ENCODE measurements around the gene MYO1G. TPM values are rescaled to one million over a fixed set of nuclear protein-coding genes. Genes with fewer than 3 reads are reported as not detected.

MYO1G gene
- total and polyA plus RNA-seq, 10 of the 15 experiments (the other 5 are each of a cell fraction or from before 2014, with no cell fraction given), result 1.8 to 232 (median 134) TPM

DNA sequence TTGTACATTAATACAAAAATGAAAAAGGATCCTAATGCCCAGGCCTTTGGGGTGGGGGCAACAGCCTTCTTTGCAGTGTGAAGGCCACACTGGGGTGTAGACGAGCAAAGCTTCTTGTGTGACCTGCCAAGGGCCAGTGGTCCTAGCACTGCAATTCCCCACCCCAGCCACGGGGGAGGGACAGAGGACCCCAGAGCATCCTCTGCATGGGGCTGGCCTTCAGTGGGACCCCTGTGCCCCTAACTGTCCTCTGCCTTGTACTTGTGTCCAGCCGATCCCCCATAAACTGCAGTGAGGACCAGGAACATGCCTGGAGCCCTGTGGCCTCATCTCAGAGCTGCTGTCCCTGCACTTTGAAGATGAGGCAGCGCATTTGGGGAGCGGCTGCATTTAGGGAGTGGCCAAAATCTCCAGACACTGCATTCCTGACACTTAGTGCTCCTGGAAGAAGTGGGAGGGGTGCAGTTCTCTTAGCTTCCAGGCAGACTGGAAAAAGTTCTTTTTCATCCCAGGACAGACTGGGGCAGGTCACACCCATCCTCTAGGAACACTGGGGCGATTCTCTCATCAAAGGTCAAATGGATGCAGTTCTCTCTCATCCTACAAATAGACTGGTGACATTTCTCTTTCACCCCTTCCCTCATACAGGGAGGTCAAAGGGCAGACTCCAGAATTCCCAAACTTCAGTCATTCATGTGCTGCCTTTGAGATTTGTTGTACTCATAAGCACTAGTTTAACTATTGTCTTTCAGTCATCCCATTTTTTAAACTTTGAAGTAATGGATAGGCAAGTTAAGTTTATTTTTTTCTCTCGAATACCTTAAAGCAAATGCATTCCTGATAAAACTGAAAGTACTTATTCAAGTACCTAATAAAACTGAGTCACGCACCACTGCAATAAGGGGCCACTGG lies 922 bp upstream of the MYO1G start:
- BruUV-seq (replicated peaks), result TSS peak; percentile 88
- no peak overlapping the region for H2AFZ ChIP-seq (ENCODE audit: control insufficient read depth, low read depth, low read length)
- H3K36me3 ChIP-seq (ENCODE audit: control insufficient read depth in 2 of 2, insufficient read depth in 2 of 2, low read length in 1 of 2), result peaks cover 33 to 36% of the 10 kb centered on the region in 2 experiments
- TF ChIP-seq, protein P1, sequence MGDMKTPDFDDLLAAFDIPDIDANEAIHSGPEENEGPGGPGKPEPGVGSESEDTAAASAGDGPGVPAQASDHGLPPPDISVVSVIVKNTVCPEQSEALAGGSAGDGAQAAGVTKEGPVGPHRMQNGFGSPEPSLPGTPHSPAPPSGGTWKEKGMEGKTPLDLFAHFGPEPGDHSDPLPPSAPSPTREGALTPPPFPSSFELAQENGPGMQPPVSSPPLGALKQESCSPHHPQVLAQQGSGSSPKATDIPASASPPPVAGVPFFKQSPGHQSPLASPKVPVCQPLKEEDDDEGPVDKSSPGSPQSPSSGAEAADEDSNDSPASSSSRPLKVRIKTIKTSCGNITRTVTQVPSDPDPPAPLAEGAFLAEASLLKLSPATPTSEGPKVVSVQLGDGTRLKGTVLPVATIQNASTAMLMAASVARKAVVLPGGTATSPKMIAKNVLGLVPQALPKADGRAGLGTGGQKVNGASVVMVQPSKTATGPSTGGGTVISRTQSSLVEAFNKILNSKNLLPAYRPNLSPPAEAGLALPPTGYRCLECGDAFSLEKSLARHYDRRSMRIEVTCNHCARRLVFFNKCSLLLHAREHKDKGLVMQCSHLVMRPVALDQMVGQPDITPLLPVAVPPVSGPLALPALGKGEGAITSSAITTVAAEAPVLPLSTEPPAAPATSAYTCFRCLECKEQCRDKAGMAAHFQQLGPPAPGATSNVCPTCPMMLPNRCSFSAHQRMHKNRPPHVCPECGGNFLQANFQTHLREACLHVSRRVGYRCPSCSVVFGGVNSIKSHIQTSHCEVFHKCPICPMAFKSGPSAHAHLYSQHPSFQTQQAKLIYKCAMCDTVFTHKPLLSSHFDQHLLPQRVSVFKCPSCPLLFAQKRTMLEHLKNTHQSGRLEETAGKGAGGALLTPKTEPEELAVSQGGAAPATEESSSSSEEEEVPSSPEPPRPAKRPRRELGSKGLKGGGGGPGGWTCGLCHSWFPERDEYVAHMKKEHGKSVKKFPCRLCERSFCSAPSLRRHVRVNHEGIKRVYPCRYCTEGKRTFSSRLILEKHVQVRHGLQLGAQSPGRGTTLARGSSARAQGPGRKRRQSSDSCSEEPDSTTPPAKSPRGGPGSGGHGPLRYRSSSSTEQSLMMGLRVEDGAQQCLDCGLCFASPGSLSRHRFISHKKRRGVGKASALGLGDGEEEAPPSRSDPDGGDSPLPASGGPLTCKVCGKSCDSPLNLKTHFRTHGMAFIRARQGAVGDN (IDR thresholded peaks at IDR 0.05), result no peak
- TF ChIP-seq SRF (IDR thresholded peaks at IDR 0.05; ENCODE audit: low read depth in 2 of 2, low read length in 2 of 2) (no peak), HDAC2 (IDR thresholded peaks at IDR 0.05) (no peak), NR2F1 (conservative IDR thresholded peaks at IDR 0.05) (peak; percentile 74), RAD21 (IDR thresholded peaks at IDR 0.05; ENCODE audit: insufficient read depth, low read depth, low read length) (peak; percentile 45; the same call in 1 of the 2 replicates), DPF2 (IDR thresholded peaks at IDR 0.05) (no peak; the same call in 1 of the 2 replicates), ASH2L (IDR thresholded peaks at IDR 0.05; ENCODE audit: borderline replicate concordance, low read depth) (no peak), CREB1 (IDR thresholded peaks at IDR 0.05; ENCODE audit: low read depth) (no peak), SMC3 (IDR thresholded peaks at IDR 0.05; ENCODE audit: borderline replicate concordance, low read length) (0 out of 2 replicates have a peak, but pooled peaks have one; percentile 13), ZNF274 (IDR thresholded peaks at IDR 0.05; ENCODE audit: insufficient read depth, insufficient read length) (no peak), ZBED1 (IDR thresholded peaks at IDR 0.05; ENCODE audit: borderline replicate concordance) (no peak), NR2C2 (IDR thresholded peaks at IDR 0.05; ENCODE audit: borderline replicate concordance, control insufficient read depth, insufficient read length, low read depth) (no peak)
- TF ChIP-seq, protein P2, sequence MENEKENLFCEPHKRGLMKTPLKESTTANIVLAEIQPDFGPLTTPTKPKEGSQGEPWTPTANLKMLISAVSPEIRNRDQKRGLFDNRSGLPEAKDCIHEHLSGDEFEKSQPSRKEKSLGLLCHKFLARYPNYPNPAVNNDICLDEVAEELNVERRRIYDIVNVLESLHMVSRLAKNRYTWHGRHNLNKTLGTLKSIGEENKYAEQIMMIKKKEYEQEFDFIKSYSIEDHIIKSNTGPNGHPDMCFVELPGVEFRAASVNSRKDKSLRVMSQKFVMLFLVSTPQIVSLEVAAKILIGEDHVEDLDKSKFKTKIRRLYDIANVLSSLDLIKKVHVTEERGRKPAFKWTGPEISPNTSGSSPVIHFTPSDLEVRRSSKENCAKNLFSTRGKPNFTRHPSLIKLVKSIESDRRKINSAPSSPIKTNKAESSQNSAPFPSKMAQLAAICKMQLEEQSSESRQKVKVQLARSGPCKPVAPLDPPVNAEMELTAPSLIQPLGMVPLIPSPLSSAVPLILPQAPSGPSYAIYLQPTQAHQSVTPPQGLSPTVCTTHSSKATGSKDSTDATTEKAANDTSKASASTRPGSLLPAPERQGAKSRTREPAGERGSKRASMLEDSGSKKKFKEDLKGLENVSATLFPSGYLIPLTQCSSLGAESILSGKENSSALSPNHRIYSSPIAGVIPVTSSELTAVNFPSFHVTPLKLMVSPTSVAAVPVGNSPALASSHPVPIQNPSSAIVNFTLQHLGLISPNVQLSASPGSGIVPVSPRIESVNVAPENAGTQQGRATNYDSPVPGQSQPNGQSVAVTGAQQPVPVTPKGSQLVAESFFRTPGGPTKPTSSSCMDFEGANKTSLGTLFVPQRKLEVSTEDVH (IDR thresholded peaks at IDR 0.05; ENCODE audit: low read depth, partially characterized antibody), result no peak
- TF ChIP-seq, protein P3, sequence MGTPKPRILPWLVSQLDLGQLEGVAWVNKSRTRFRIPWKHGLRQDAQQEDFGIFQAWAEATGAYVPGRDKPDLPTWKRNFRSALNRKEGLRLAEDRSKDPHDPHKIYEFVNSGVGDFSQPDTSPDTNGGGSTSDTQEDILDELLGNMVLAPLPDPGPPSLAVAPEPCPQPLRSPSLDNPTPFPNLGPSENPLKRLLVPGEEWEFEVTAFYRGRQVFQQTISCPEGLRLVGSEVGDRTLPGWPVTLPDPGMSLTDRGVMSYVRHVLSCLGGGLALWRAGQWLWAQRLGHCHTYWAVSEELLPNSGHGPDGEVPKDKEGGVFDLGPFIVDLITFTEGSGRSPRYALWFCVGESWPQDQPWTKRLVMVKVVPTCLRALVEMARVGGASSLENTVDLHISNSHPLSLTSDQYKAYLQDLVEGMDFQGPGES (IDR thresholded peaks at IDR 0.05), result no peak

More for the DNA sequence above, 922 bp upstream of the MYO1G start:
- H3K27ac ChIP-seq (ENCODE audit: control insufficient read depth, insufficient read depth), result peak overlapping the region; percentile 96
- H3K79me2 ChIP-seq (ENCODE audit: control insufficient read depth, insufficient read depth, low read length), result peaks cover 77% of the 10 kb centered on the region
- peaks cover 18% of the 10 kb centered on the region for H4K20me1 ChIP-seq (ENCODE audit: control insufficient read depth, insufficient read depth)
- peak overlapping the region; percentile 71 for H3K4me2 ChIP-seq (ENCODE audit: control insufficient read depth, insufficient read depth)
- intact Hi-C loops (cut with micrococcal nuclease; ENCODE audit: unreplicated experiment), result loop anchor here (1.0 to 5.0 kb wide), 5 partner anchors 15 to 132 kb away; partner anchors contain the start of genes PURB and TBRG4
- CTCF ChIA-PET, result interaction anchor here (0.8 to 5.9 kb wide), 15 partner anchors 6 to 158 kb away, joined by 3 to 48 read pairs (median 5); partner anchors contain the start of genes H2AZ2 and TBRG4
- H3K4me1 ChIP-seq (ENCODE audit: control insufficient read depth, insufficient read depth, low read length), result peaks cover 65% of the 10 kb centered on the region
- SMC1A ChIA-PET (ENCODE audit: uncharacterized antibody, unreplicated experiment), result interaction anchor here (0.8 to 16.7 kb wide), 14 partner anchors 9 to 156 kb away, joined by 3 to 303 read pairs (median 6); partner anchors contain the start of genes CCM2 and TBRG4
- ATAC-seq, result peak; percentile 14
- no peak for DNase-seq (ENCODE audit: low read depth, low spot score)
- in situ Hi-C loops (cut with MboI), result loop anchor here (10.0 kb wide), 1 partner anchor 155 kb away; no protein-coding TSS in a partner anchor
- no peaks in the 10 kb centered on the region for H3K9me3 ChIP-seq (replicated peaks; ENCODE audit: control insufficient read depth, insufficient read depth, low read length)
- peak overlapping the region; percentile 100 for H3K4me3 ChIP-seq
- POLR2A ChIA-PET, result interaction anchor here (0.9 to 16.1 kb wide), 12 partner anchors 11 to 373 kb away, joined by 3 to 280 read pairs (median 8); partner anchors contain the start of genes CCM2, OGDH, PURB and TBRG4
- H3K27me3 ChIP-seq (replicated peaks in 1 of 2; ENCODE audit: control insufficient read depth in 2 of 2, insufficient read depth in 2 of 2, low read length in 1 of 2), result no peaks in the 10 kb centered on the region
- RAD21 ChIA-PET (ENCODE audit: unreplicated experiment), result interaction anchor here (0.7 to 14.6 kb wide), 13 partner anchors 12 to 156 kb away, joined by 3 to 303 read pairs (median 4); partner anchors contain the start of gene CCM2
- WGBS (ENCODE audit: insufficient coverage, insufficient replicate concordance, low lambda C conversion rate, missing lambda C conversion rate), result 25% methylated on average over 8 of the region's 8 CpGs
- H3K9ac ChIP-seq (ENCODE audit: control insufficient read depth, insufficient read depth, low read length), result peak overlapping the region; percentile 98
- FAIRE-seq, result no peak

Data from GM12878 (cell line).